ENCODE data around the gene FAM240A.
A peak's percentile ranks its signal among the peaks of the same experiment; 100 is the strongest.

Gene FAM240A

GRCh38 chr3:46607603-46608028 is 4.7 kb upstream of the FAM240A start:
- no peak overlapping the region for H3K4me3 ChIP-seq (ENCODE audit: low read depth, low read length)
- DNase-seq (ENCODE audit: low read depth): no peak
- TF ChIP-seq CTCF (IDR thresholded peaks at IDR 0.05; ENCODE audit: low read depth, low read length, missing control alignments): peak; percentile 15

DNA sequence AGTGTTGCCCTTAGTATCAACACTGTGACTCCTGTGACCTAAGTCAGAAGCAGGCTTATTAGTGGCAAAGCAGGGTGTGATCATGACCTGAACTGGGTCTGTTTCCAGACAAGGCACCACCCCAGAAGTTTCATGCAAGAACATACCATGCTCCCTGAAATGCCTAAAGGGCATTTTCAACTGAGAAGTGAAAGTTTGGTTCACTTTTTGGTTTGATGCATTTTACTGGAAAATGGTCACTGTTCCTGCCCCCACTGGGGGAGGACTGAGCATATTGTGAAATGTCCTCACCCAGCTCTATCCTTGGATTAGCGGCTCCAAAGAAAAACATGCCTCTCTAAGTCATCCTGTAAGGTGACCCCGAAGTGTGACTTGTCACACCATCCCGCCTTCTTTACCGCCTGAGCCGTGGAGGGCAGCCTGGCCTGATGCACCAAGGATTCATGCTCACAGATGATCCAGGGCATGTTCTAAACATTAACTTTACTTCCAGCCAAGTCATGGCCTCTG is 3.1 kb upstream of the FAM240A start:
- DNase-seq (ENCODE audit: low read depth): no peak

GRCh38 chr3:46609944-46610722 is 2.2 kb upstream of the FAM240A start:
- TF ChIP-seq CTCF (IDR thresholded peaks at IDR 0.05; ENCODE audit: low read depth, low read length, missing control alignments): no peak

More for the DNA sequence above, 3.1 kb upstream of the FAM240A start:
- no peak for TF ChIP-seq CTCF (IDR thresholded peaks at IDR 0.05; ENCODE audit: low read depth, low read length, missing control alignments)
- H3K4me3 ChIP-seq (ENCODE audit: low read depth, low read length): no peak overlapping the region

DNA sequence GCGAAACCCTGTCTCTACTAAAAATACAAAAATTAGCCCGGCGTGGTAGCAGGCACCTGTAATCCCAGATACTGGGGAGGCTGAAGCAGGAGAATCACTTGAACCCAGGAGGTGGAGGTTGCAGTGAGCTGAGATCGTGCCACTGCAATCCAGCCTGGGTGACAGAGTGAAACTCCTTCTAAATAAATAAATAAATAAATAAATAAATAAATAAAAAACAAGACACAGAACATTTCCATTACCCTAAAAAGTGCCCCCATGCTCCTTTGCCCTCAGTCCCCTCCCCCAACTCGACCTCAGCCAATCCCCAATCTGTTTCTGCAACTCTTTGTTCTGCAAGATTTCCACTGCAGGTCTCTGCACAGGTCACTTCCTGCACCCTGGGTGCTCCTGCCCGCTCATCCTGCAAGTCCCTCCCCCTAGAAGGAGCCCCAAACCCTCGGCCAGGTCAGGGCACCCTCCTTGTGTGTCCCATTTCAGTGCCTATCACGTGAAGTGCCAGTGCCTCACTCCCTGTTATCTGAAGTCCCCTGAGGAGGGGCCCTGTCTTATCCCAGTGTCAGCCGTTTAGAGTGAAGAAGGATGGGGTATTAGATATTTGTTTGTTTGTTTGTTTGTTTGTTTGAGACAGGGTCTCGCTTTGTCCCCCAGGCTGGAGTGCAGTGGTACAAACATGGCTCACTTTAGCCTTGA is 1.1 kb downstream of the FAM240A start:
- H3K4me3 ChIP-seq (ENCODE audit: low read depth, low read length): no peak overlapping the region
- no peak for DNase-seq (ENCODE audit: low read depth)
- no peak for TF ChIP-seq CTCF (IDR thresholded peaks at IDR 0.05; ENCODE audit: low read depth, low read length, missing control alignments)

More at GRCh38 chr3:46609944-46610722, 2.2 kb upstream of the FAM240A start:
- no peak overlapping the region for H3K4me3 ChIP-seq (ENCODE audit: low read depth, low read length)
- DNase-seq (ENCODE audit: low read depth): no peak

DNA sequence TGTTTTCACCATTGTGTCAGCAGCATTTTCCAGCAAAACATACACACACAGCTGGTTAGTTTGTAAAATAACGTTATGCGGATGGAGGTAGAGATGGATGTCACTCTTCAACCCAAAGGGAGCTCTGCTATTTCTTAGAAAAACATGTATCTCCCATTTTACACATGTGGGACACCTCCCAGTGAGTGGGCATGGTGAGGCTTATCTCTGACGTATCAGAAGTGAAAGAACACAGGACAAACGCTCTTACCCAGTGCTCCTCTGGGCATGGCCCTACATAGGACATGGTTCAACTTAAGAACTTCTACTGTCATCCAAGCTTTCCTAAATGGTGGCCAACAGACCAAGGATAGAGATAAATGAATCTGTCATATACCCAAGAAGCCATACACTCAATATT is 2.1 kb downstream of the FAM240A start:
- TF ChIP-seq CTCF (IDR thresholded peaks at IDR 0.05; ENCODE audit: low read depth, low read length, missing control alignments): no peak

GRCh38 chr3:46615050-46615775 is 2.9 kb downstream of the FAM240A start:
- H3K4me3 ChIP-seq (ENCODE audit: low read depth, low read length): no peak overlapping the region
- no peak for DNase-seq (ENCODE audit: low read depth)
- TF ChIP-seq CTCF (IDR thresholded peaks at IDR 0.05; ENCODE audit: low read depth, low read length, missing control alignments): no peak

More for the DNA sequence above, 2.1 kb downstream of the FAM240A start:
- H3K4me3 ChIP-seq (ENCODE audit: low read depth, low read length): no peak overlapping the region
- DNase-seq (ENCODE audit: low read depth): no peak

Data from GM12864 (cell line).